Gastroesophageal sphincter (tissue), 4 donors: ENCODE results near the gene DIP2C. TPM values are rescaled to one million over a fixed set of nuclear protein-coding genes. Genes with fewer than 3 reads are reported as not detected.
"Not testable (repeated sequence)": the region's sequence is repeated elsewhere in the genome, so short reads cannot be mapped to it uniquely, and the experiment has no call there.

Experiments used
- ATAC-seq: fragments of 150-250 bp; one replicate; pipeline ENCODE4 v1.9.1; 2016; ENCODE audit warnings: mild to moderate bottlenecking, moderate library complexity
- H3K27ac ChIP-seq, 4 donors: fragments of 200-600 bp; sonication (generic) in 3 of 4; 1 replicate in 3 of 4; 2 replicates in 1 of 4; pipeline ENCODE4 v1.5.1; 2016 to 2019
- H3K27me3 ChIP-seq: fragments of 200-600 bp; sonication (generic); one replicate; pipeline ENCODE4 v1.5.1; 2019
- H3K36me3 ChIP-seq, 2 donors: fragments of 200-600 bp; sonication (generic); one replicate each; pipeline ENCODE4 v1.5.1; 2019; ENCODE audit warnings: control low read depth in 1 of 2
- H3K4me1 ChIP-seq, 3 donors: fragments of 200-600 bp; sonication (generic); 1 replicate in 2 of 3; 2 replicates in 1 of 3; pipeline ENCODE4 v1.5.1; 2016 to 2019; ENCODE audit warnings: control low read depth in 2 of 3
- H3K4me3 ChIP-seq, 2 donors: fragments of 200-600 bp; sonication (generic); one replicate each; pipeline ENCODE4 v1.5.1; 2019; ENCODE audit warnings: mild to moderate bottlenecking in 1 of 2, moderate library complexity in 1 of 2
- H3K9me3 ChIP-seq, 3 donors: fragments of 200-600 bp; sonication (generic); one replicate each; pipeline ENCODE4 v1.5.1; 2017 to 2019; ENCODE audit warnings: control low read depth in 2 of 3
- EP300 ChIP-seq: sonication (generic); formaldehyde crosslinking; IDR thresholded peaks from one replicate; pipeline ENCODE4 v1.6.1; 2017; ENCODE audit warnings: antibody characterized with exemption, mild to moderate bottlenecking
- POLR2A ChIP-seq, 2 donors: fragments of 450-650 bp; IDR thresholded peaks; one replicate each; pipeline ENCODE4 v1.6.1; 2017; ENCODE audit warnings: antibody characterized with exemption in 2 of 2, mild to moderate bottlenecking in 2 of 2, moderate library complexity in 1 of 2
- POLR2AphosphoS5 ChIP-seq: sonication (generic); formaldehyde crosslinking; IDR thresholded peaks from one replicate; pipeline ENCODE4 v1.6.1; 2017; ENCODE audit warnings: antibody characterized with exemption
- WGBS, 2 donors: methylation state at CpG; one replicate each; pipeline ENCODE4 v1.1.5; 2018; ENCODE audit warnings: low coverage in 1 of 2; 5-methylcytosine and 5-hydroxymethylcytosine counted together
- total RNA-seq, 4 donors: library from RNA; depleted of rRNA; stranded (reverse); fragments of >200 nt; gene quantifications; one replicate each; pipeline ENCODE4 v1.1.0, GENCODE V29; 2016
- TF ChIP-seq, protein P1 (sequence below), 4 experiments: fragments of 200-600 bp in 2 of 4; fragments of 450-650 bp in 2 of 4; sonication (generic) in 1 of 4; IDR thresholded peaks; one replicate each; pipeline ENCODE4 v1.5.1; 2017 to 2019; ENCODE audit warnings: antibody characterized with exemption in 4 of 4, mild to moderate bottlenecking in 2 of 4, moderate library complexity in 2 of 4

The DIP2C gene
- total RNA-seq, 4 donors from 2014 or later = 40.8 to 73.8 (median 47.7) TPM

DNA sequence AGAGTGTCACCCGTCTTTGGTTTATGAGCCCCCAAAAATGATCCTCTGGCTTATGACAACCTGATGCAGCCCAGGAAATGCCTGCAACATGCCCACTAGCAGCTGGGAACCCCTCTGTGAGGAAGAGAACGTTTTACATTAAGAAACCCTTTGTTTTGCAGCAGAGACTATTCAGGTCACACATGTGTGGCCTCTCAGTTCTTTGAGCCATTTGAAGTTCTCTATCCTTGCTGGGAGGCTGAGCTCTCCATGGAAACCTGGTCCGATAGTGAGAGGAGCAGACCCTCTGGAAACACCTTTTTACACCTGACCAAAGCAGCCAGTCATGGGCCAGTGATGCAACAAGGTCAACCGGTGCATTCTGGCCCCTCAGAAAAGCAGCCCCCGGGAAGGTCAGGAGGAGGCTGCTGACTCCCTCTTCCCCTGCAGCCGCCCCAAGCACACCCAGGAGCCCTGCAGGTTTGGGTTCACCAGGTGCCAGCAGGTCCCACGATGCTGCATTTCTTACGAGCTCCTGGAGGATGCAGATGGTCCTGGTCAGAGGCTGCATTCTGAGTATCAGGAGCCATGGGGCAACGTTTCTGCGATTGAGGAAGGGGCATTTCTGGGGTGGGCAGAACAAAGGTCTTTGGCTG lies 419.9 kb downstream of the DIP2C start:
- TF ChIP-seq, protein P1, sequence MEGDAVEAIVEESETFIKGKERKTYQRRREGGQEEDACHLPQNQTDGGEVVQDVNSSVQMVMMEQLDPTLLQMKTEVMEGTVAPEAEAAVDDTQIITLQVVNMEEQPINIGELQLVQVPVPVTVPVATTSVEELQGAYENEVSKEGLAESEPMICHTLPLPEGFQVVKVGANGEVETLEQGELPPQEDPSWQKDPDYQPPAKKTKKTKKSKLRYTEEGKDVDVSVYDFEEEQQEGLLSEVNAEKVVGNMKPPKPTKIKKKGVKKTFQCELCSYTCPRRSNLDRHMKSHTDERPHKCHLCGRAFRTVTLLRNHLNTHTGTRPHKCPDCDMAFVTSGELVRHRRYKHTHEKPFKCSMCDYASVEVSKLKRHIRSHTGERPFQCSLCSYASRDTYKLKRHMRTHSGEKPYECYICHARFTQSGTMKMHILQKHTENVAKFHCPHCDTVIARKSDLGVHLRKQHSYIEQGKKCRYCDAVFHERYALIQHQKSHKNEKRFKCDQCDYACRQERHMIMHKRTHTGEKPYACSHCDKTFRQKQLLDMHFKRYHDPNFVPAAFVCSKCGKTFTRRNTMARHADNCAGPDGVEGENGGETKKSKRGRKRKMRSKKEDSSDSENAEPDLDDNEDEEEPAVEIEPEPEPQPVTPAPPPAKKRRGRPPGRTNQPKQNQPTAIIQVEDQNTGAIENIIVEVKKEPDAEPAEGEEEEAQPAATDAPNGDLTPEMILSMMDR (IDR thresholded peaks at IDR 0.05) = no peak
- TF ChIP-seq EP300 = no peak
- TF ChIP-seq POLR2A (IDR thresholded peaks at IDR 0.05) = no peak
- no peak for TF ChIP-seq POLR2AphosphoS5
- no peaks in the 10 kb centered on the region for H3K4me1 ChIP-seq
- 67 to 84% methylated on average over 2 to 3 of the region's 10 CpGs for WGBS, 2 donors
- no peak for ATAC-seq
- H3K36me3 ChIP-seq = peaks cover 0 to 8% of the 10 kb centered on the region in 2 donors
- H3K9me3 ChIP-seq = no peaks in the 10 kb centered on the region
- no peaks in the 10 kb centered on the region for H3K27me3 ChIP-seq
- no peak overlapping the region for H3K27ac ChIP-seq
- no peak overlapping the region for H3K4me3 ChIP-seq

DNA sequence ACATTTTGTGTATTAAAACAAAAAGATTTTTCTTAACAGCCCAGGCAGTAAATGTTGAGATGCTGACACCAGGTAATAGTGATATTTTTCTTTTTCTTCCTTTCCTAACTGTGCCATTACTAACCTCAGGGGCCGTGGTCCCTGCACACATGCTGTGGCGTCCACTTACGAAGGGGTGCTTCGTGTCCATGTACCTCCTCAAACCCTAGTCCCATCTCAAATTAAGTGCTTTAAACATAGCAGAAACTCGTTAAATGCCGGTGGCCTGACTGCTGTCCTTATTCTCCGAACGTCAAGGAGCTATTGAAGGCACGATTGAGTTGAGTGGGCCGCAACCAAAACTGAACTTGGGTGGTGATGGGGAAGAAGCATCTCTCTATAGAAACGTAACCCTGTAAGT lies 421.8 kb downstream of the DIP2C start:
- 91 to 94% methylated on average over 11 of the region's 11 CpGs for WGBS, 2 donors
- peaks cover 0 to 2% of the 10 kb centered on the region in 2 donors for H3K36me3 ChIP-seq
- no peak for TF ChIP-seq POLR2A (IDR thresholded peaks at IDR 0.05)
- TF ChIP-seq POLR2AphosphoS5 = no peak
- TF ChIP-seq, protein P1 (IDR thresholded peaks at IDR 0.05) = no peak

DNA sequence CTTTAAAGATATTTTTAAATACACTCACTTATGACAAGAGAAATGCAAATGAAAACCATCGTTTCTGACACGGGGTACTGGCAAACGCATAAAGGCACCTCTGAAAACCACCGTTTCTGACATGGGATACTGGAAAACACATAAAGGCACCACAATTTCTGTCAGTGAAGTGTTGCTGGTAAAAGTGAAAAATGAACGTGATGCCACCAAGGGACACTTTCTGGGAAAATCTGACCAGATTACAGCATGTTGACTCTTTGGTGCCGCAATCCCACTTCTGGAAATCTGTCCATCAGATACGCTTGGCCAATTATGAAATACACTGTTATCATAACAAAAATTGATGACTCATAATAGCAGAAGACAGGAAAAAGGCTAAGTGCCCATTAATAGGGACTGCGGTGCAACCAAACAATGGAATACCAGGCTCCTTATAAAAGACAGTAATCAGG lies 422.5 kb downstream of the DIP2C start:
- no peaks in the 10 kb centered on the region for H3K27me3 ChIP-seq
- H3K4me3 ChIP-seq = no peak overlapping the region
- TF ChIP-seq, protein P1 (IDR thresholded peaks at IDR 0.05) = no peak
- TF ChIP-seq EP300 (no peak), POLR2A (IDR thresholded peaks at IDR 0.05) (no peak), POLR2AphosphoS5 (no peak)
- no peak overlapping the region for H3K27ac ChIP-seq
- WGBS, 2 donors = 65 to 66% methylated on average over 4 to 8 of the region's 8 CpGs
- no peaks in the 10 kb centered on the region for H3K4me1 ChIP-seq
- H3K36me3 ChIP-seq = no peaks in the 10 kb centered on the region
- H3K9me3 ChIP-seq = no peaks in the 10 kb centered on the region
- no peak for ATAC-seq

More for the DNA sequence above, 421.8 kb downstream of the DIP2C start:
- H3K4me1 ChIP-seq = no peaks in the 10 kb centered on the region
- no peak overlapping the region for H3K27ac ChIP-seq
- H3K9me3 ChIP-seq = no peaks in the 10 kb centered on the region
- no peak for ATAC-seq
- no peak overlapping the region for H3K4me3 ChIP-seq
- H3K27me3 ChIP-seq = no peaks in the 10 kb centered on the region

DNA sequence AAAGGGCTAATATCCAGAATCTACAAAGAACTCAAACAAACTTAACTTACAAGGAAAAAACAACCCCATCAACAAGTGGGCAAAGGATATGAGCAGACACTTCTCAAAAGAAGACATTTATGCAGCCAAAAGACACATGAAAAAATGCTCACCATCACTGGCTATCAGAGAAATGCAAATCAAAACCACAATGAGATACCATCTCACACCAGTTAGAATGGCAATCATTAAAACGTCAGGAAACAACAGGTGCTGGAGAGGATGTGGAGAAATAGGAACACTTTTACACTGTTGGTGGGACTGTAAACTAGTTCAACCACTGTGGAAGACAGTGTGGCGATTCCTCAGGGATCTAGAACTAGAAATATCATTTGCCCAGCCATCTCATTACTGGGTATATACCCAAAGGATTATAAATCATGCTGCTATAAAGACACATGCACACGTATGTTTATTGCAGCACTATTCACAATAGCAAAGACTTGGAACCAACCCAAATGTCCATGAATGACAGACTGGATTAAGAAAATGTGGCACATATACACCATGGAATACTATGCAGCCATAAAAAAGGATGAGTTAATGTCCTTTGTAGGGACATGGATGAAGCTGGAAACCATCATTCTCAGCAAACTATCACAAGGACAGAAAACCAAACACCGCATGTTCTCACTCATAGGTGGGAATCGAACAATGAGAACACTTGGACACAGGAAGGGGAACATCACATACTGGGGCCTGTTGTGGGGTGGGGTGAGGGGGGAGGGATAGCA lies 423.5 kb downstream of the DIP2C start:
- not testable (repeated sequence) for H3K4me3 ChIP-seq, ATAC-seq
- WGBS, 2 donors = 89% methylated on average over 2 of the region's 5 CpGs; no CpG with 5 or more reads in 1 of the 2 donors

DNA sequence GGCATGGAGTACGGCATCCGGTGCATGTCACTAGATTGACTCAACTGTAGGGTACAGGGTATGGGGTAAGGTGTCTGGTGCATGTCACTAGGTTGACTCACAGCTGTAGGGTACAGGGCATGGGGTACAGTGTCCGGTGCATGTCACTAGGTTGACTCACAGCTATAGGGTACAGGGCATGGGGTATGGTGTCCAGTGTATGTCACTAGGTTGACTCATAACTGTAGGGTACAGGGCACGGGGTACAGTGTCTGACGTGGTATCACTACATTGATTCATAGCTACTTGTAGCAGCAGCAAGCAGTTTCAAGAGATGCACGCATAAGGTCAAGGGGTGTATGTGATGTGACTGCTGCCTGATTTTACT lies 424.4 kb downstream of the DIP2C start:
- not testable (repeated sequence) for H3K27me3 ChIP-seq, H3K9me3 ChIP-seq, ATAC-seq, H3K36me3 ChIP-seq, H3K4me1 ChIP-seq, H3K27ac ChIP-seq, H3K4me3 ChIP-seq
- 86 to 98% methylated on average over 6 of the region's 6 CpGs for whole genome bisulfite sequencing, 2 donors

More for the DNA sequence above, 423.5 kb downstream of the DIP2C start:
- not testable (repeated sequence) for H3K27me3 ChIP-seq, H3K4me1 ChIP-seq, H3K27ac ChIP-seq, H3K36me3 ChIP-seq, H3K9me3 ChIP-seq

DNA sequence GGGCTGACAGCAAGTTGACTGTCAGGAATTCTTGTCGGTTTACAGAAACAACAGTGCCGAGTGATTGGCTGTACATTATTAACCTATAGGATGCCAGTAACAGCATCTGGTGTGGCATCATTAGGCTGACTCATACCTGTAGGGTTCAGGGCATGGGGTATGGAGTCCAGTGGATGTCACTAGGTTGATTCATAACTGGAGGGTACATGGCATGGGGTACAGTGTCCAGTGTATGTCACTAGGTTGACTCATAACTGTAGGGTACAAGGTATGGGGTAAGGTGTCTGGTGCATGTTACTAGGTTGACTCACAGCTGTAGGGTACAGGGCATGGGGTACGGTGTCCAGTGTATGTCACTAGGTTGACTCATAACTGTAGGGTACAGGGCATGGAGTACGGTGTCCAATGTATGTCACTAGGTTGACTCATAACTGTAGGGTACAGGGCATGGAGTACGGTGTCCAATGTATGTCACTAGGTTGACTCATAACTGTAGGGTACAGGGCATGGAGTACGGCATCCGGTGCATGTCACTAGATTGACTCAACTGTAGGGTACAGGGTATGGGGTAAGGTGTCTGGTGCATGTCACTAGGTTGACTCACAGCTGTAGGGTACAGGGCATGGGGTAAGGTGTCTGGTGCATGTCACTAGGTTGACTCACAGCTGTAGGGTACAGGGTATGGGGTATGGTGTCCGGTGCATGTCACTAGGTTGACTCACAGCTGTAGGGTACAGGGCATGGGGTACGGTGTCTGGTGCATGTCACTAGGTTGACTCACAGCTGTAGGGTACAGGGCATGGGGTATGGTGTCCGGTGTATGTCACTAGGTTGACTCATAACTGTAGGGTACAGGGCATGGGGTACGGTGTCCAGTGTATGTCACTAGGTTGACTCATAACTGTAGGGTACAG lies 425.1 kb downstream of the DIP2C start:
- 56 to 70% methylated on average over 2 to 10 of the region's 11 CpGs for WGBS, 2 donors
- not testable (repeated sequence) for ATAC-seq, H3K4me1 ChIP-seq, H3K36me3 ChIP-seq, H3K27me3 ChIP-seq, H3K9me3 ChIP-seq, H3K27ac ChIP-seq, H3K4me3 ChIP-seq
